HFFc6 (cell line): ENCODE results near the gene ZSCAN10. TPM values are rescaled to one million over a fixed set of nuclear protein-coding genes. Genes with fewer than 3 reads are reported as not detected.

Experiments
- DNase-seq: peaks from one replicate; pipeline ENCODE4 v3.0.0-alpha.2; 2018
- H3K27ac Mint-ChIP-seq: 2 replicates; pipeline ENCODE4 v1.8.0; 2020; ENCODE audit warnings: mild to moderate bottlenecking, mixed read lengths
- H3K27me3 Mint-ChIP-seq: 2 replicates; pipeline ENCODE4 v1.8.0; 2021; ENCODE audit warnings: mild to moderate bottlenecking, moderate library complexity, mixed read lengths; ENCODE audit not compliant: insufficient read depth
- H3K36me3 Mint-ChIP-seq: 2 replicates; pipeline ENCODE4 v1.8.0; 2021; ENCODE audit warnings: low read depth, mixed read lengths
- H3K4me1 Mint-ChIP-seq: 2 replicates; pipeline ENCODE4 v1.8.0; 2020; ENCODE audit warnings: low read depth, mixed read lengths
- H3K4me3 Mint-ChIP-seq: 2 replicates; pipeline ENCODE4 v1.8.0; 2020; ENCODE audit warnings: mild to moderate bottlenecking, moderate library complexity, mixed read lengths
- H3K9me3 Mint-ChIP-seq: 2 replicates; pipeline ENCODE4 v1.8.0; 2020; ENCODE audit warnings: mild to moderate bottlenecking, mixed read lengths
- CTCF ChIP-seq: fragments of 200-600 bp; sonication (generic); IDR thresholded peaks from 2 replicates; pipeline ENCODE4 v1.5.0; 2021; ENCODE audit warnings: antibody characterized with exemption, mild to moderate bottlenecking
- total RNA-seq, 6 experiments: library from RNA; stranded (reverse); fragmentation: NEBNext Ultra II Directional; extraction: Animal tissue kit (Norgen Biotek cat#: 25700); gene quantifications; 2 replicates in 1 of 6; 3 replicates in 5 of 6; pipeline ENCODE4 v1.2.3, GENCODE V29; 2021

The ZSCAN10 gene
- total RNA-seq, 6 experiments from 2014 or later = not detected

- no peak for TF ChIP-seq CTCF
- Mint-ChIP-seq H3K4me1 (no peaks in the 10 kb centered on the region), H3K27ac (no peak overlapping the region), H3K27me3 (peaks cover 45% of the 10 kb centered on the region), H3K4me3 (no peak overlapping the region), H3K36me3 (no peaks in the 10 kb centered on the region), H3K9me3 (no peaks in the 10 kb centered on the region)
- DNase-seq = no peak
Observed at GRCh38 chr16:3046641-3047386, 52.3 kb downstream of the ZSCAN10 start.

GRCh38 chr16:3045758-3046640 lies 53.1 kb downstream of the ZSCAN10 start, which contains the start of gene MMP25:
Gene MMP25, plus strand, starts transcription at chr16:3046561. Its CDS starts 357 bp downstream, at chr16:3046918.
- peak within 1 kb of the TSS; percentile 64; the same call in 1 of the 2 replicates for H3K4me3 Mint-ChIP-seq
- no peak within 1 kb of the TSS for H3K27ac Mint-ChIP-seq
- no peak for TF ChIP-seq CTCF
- DNase-seq = no peak
- H3K27me3 Mint-ChIP-seq = peaks cover 41% of the 10 kb centered on the region
- no peaks in the 10 kb centered on the region for H3K4me1 Mint-ChIP-seq
- H3K9me3 Mint-ChIP-seq = no peaks in the 10 kb centered on the region
- H3K36me3 Mint-ChIP-seq = no peaks in the 10 kb centered on the region

- no peaks in the 10 kb centered on the region for H3K36me3 Mint-ChIP-seq
- H3K27me3 Mint-ChIP-seq = peaks cover 42% of the 10 kb centered on the region
Observed at GRCh38 chr16:3044708-3045107, 54.4 kb downstream of the ZSCAN10 start.

GRCh38 chr16:3042376-3042775 lies 56.7 kb downstream of the ZSCAN10 start:
- H3K27ac Mint-ChIP-seq = no peak overlapping the region
- no peaks in the 10 kb centered on the region for H3K36me3 Mint-ChIP-seq
- H3K9me3 Mint-ChIP-seq = no peaks in the 10 kb centered on the region
- peaks cover 48% of the 10 kb centered on the region for H3K27me3 Mint-ChIP-seq
- no peak for TF ChIP-seq CTCF
- H3K4me3 Mint-ChIP-seq = no peak overlapping the region
- DNase-seq = no peak
- H3K4me1 Mint-ChIP-seq = no peaks in the 10 kb centered on the region

More at GRCh38 chr16:3044708-3045107, 54.4 kb downstream of the ZSCAN10 start:
- no peaks in the 10 kb centered on the region for H3K4me1 Mint-ChIP-seq
- no peak overlapping the region for H3K27ac Mint-ChIP-seq
- H3K4me3 Mint-ChIP-seq = peak overlapping the region; percentile 64; the same call in 1 of the 2 replicates
- no peak for TF ChIP-seq CTCF
- no peak for DNase-seq
- no peaks in the 10 kb centered on the region for H3K9me3 Mint-ChIP-seq

GRCh38 chr16:3038896-3039295 lies 60.2 kb downstream of the ZSCAN10 start:
- H3K27me3 Mint-ChIP-seq = peaks cover 52% of the 10 kb centered on the region
- TF ChIP-seq CTCF = no peak
- no peak for DNase-seq
- no peak overlapping the region for H3K27ac Mint-ChIP-seq
- H3K36me3 Mint-ChIP-seq = no peaks in the 10 kb centered on the region
- H3K4me3 Mint-ChIP-seq = no peak overlapping the region
- no peaks in the 10 kb centered on the region for H3K9me3 Mint-ChIP-seq
- no peaks in the 10 kb centered on the region for H3K4me1 Mint-ChIP-seq

Other genes starting within 250 kb of the ZSCAN10 start
- not detected for gene PRSS22, start 241.1 kb downstream of the ZSCAN10 start, total RNA-seq
- 10 to 100 TPM; 24.5 to 29.3 (median 26.1) TPM for gene FLYWCH2, start 216.1 kb downstream of the ZSCAN10 start, total RNA-seq
- gene FLYWCH1, start 187.4 kb downstream of the ZSCAN10 start, total RNA-seq = 10 to 100 TPM; 30.3 to 34.9 (median 33.7) TPM
- not detected for gene KREMEN2, start 135.0 kb downstream of the ZSCAN10 start, total RNA-seq
- gene PAQR4, start 129.9 kb downstream of the ZSCAN10 start, total RNA-seq = 10 to 100 TPM in 5 of 6 experiments, 1 to 10 TPM in 1; 5.7 to 16.5 (median 13.7) TPM
- gene PKMYT1, start 118.8 kb downstream of the ZSCAN10 start, total RNA-seq = 10 to 100 TPM; 21.1 to 40.8 (median 36.7) TPM
- not detected for gene CLDN9, start 86.4 kb downstream of the ZSCAN10 start, total RNA-seq
- gene CLDN6, start 81.1 kb downstream of the ZSCAN10 start, total RNA-seq = under 1 TPM in 1 of 6 experiments, not detected in 5; 0.21 TPM
- 100 to 1,000 TPM; 392 to 451 (median 429) TPM for gene TNFRSF12A, start 78.9 kb downstream of the ZSCAN10 start, total RNA-seq
- 10 to 100 TPM; 54.6 to 90.3 (median 83.2) TPM for gene HCFC1R1, start 75.4 kb downstream of the ZSCAN10 start, total RNA-seq
- gene THOC6, start 75.3 kb downstream of the ZSCAN10 start, total RNA-seq = 10 to 100 TPM; 18.2 to 21.6 (median 19.9) TPM
- gene BICDL2, start 62.4 kb downstream of the ZSCAN10 start, total RNA-seq = not detected
- under 1 TPM in 3 of 6 experiments, not detected in 3; 0.05 to 0.17 (median 0.07) TPM for gene MMP25, start 52.7 kb downstream of the ZSCAN10 start, total RNA-seq
- 1 to 10 TPM in 5 of 6 experiments, under 1 TPM in 1; 1.00 to 2.3 (median 1.7) TPM for gene IL32, start 33.7 kb downstream of the ZSCAN10 start, total RNA-seq
- gene ZNF205, start 13.3 kb upstream of the ZSCAN10 start, total RNA-seq = 10 to 100 TPM in 2 of 6 experiments, 1 to 10 TPM in 4; 7.6 to 10.2 (median 9.5) TPM
- gene ZNF213, start 35.7 kb upstream of the ZSCAN10 start, total RNA-seq = 1 to 10 TPM; 5.9 to 7.3 (median 6.9) TPM
- not detected for gene OR1F1, start 88.9 kb upstream of the ZSCAN10 start, total RNA-seq
- gene ZNF200, start 135.9 kb upstream of the ZSCAN10 start, total RNA-seq = 1 to 10 TPM; 5.1 to 6.3 (median 5.7) TPM
- under 1 TPM in 1 of 6 experiments, not detected in 5; 0.09 TPM for gene MEFV, start 157.3 kb upstream of the ZSCAN10 start, total RNA-seq
- 10 to 100 TPM; 19.7 to 24.5 (median 20.8) TPM for gene ZNF263, start 184.2 kb upstream of the ZSCAN10 start, total RNA-seq
- 1 to 10 TPM; 2.9 to 4.2 (median 3.5) TPM for gene TIGD7, start 206.1 kb upstream of the ZSCAN10 start, total RNA-seq
- gene ZNF75A, start 206.2 kb upstream of the ZSCAN10 start, total RNA-seq = 10 to 100 TPM; 12.7 to 16.6 (median 14.4) TPM